Measurements from ENCODE around the gene TPK1.
"Not testable (repeated sequence)": the region's sequence is repeated elsewhere in the genome, so short reads cannot be mapped to it uniquely, and the experiment has no call there.

Gene TPK1

DNA sequence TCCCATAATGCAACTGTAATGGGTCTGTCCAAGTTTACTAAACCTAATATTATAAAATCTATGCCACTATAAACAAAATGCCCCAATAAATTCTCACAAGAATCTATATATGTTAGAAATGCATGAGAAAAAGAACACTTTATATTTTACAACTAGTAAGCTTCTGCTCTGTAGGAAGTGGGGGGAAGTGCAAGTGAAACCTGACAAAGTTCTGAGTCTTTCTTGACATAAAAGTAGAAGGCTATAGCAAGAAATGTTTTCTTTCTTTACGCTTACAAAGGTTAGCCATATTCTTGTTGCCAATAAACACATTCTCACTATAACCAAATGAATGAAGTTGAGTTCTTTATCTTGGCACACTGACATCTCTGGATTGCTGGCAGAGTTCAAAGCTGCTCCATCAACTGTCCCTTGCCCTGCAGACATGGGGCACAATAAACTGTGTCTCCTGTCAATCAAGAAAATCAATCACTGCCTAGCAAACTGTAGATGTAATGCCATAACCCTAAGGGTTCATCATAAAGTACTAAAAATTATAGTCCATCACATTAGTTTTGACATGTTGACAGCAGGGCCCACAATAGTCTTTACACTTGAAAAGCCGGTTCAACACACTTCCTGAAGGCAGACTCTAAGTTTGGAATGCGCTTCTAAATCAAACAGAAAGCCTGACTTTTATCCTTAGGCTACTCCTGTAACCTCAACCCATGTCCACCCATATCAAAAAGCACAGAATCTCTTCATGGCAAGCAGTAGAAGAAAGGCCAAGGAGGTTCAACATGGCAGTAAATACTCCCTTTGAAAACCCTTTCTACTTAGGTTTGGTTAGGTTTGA lies 58.6 kb downstream of the TPK1 start:
- DNase-seq (ENCODE audit: low spot score) = no peak

DNA sequence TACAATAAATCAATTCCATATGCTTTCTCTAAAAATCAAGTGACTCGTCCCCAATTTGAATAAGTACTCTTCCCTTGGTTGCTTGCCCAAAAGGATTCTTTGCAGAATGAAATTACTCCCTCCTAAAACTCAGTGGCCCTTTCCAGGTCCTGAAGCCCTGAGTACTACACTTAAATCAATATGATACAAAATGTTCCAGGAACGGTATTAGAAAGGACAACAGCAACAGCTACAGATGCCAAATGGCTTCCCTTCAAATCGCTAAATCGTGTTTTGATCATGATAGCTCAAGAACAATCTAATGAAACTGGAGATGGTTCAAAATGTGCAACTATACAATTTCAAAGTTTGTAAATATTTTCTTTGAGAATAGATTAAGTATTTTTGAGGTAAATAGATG lies 59.4 kb downstream of the TPK1 start:
- no peak for DNase-seq (ENCODE audit: low spot score)

DNA sequence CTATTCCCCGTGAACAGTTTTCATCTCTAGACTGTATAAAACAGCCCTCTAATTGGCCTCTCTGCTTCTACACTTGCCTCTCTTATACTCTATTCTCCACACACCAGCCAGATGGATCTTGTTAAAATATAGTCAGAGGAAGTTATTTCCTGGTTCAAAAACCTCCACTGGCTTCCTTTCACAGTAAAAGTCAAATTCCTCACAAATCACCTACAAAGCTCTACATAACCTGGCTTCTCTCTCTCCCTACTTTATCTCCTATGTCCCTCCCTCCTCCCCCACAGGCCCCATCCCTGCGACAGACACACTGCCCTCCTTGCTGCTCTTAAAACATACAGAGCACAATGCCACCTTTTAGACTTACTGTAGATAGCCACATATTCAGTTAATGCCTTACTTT lies 60.1 kb downstream of the TPK1 start:
- DNase-seq (ENCODE audit: low spot score) = no peak

DNA sequence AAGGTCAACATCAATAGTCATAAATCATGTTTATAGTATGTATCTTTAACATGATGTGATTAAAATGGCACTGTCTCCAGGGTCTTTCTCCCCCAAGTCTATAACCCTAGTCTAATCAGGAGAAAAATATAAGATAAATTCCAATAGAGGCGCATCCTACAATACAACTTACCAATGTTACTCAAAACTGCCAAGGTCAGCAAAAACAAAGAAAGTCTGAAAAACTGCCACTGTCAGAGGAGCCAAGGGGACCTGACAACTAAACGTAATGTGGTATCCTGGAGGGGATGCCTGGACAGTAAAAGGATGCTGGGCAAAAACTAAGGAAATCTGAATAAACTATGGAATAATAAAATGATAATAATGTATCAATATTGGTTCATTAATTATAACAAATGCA lies 63.9 kb downstream of the TPK1 start:
- DNase-seq (ENCODE audit: low spot score) = no peak

DNA sequence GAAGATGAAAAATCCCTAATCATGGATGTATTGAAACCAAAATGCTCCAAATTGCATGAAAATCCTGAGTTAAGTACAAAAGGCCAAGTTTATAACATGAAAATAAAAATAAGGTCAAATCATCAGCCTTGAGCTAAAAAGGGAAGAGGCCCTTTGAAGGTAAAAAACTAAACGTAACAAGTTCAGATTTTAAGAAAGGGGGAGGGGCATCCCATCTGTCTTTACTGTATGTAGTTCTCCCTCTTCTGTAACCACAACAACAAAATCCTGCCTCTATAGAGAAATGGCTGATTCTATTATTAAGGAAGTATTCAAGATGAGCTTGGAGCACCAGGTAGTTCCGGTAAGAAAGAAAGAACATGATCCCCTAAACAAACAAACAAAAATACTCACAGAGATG lies 64.7 kb downstream of the TPK1 start:
- DNase-seq (ENCODE audit: low spot score) = no peak

DNA sequence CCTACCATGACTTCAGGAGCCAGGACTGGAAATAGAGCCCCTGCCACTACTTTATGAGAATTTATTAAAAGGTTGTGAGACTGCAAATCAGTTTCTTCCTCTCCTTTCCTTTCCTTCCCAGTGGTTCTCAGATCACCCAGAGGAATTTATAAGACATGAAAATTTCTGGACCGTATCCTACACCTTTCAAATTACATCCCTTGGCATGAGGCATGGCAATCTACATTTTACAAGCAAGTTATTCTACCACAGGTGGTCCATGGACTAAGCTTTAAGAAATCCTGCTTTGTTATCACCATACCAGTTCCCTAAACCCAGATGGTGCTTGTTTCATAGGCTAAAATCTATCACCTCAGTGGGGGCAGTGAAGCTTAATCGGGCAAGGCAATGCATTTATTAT lies 66.5 kb downstream of the TPK1 start:
- no peak for DNase-seq (ENCODE audit: low spot score)

DNA sequence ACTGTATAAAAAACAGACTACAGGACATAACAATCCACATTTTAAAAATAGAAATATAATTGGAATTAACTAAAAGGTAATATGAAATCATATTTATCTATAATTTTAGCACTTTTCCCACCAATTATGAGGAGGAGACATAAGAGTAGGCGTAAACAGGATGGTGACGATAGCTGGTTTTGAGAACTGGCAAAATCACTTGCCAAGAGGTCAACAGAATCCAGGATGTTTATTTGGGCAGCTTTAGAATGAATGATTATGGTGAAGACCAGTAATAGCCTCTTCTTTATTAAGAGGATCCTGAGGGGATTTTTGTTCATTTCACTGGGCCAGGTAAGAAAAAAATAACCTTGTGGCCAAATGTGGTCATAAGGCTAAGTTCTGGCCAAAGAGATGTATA lies 67.2 kb downstream of the TPK1 start:
- DNase-seq (ENCODE audit: low spot score) = no peak

DNA sequence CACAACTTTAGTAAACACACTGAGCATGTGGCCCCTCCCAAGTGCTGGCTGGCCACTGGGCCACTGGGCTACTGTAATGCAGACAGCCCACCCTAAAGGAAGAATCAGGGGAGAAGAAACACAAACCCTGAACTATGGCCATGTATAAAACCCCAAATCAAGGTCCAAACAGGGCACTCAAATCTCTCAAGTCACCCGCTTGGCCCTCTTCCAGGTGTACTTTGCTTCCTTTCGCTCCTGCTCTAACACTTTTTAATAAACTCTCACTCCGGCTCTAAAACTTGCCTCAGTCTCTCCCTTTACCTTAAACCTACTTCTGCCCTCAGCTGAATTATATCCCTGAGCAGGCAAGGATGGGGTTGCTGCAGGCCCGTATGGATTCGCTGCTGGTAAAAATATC lies 72.6 kb downstream of the TPK1 start:
- DNase-seq (ENCODE audit: low spot score) = no peak

DNA sequence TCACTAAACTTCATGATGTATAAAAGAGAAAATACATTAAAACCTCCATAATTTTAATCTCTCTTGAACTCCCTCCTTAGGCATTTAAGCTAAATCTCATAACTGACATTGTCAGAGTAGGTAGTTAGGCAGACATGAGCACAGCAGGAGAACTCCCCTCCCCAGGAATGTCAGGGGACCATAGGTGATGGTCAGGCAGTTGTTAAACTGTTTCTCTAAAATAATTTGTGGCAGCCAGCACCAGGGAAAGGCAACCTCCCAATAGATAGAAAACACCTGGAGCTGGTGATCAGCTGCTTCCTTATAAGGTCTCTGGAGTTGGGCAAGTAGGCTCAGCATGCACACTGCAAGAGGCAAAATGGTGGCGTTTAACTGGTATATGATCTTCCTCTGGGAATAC lies 73.0 kb downstream of the TPK1 start:
- DNase-seq (ENCODE audit: low spot score) = no peak

DNA sequence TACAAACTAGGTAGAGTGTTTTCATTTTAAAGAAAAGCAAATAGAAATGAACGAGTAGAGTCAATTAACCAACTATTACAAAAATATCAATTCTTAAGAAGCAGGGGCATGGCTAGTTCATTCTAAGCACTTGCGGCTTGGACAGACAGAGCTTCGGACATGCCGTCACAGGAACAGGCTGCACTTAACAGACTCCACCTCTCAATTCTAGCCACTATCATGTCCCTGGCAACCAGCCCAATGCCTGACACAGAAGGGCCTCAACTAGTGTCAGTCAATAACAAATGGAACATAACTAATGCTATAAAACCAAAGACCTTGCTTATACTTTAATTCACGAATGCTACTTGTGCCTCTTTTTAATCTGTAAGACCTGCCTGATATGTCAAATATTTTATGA lies 74.4 kb downstream of the TPK1 start:
- no peak for DNase-seq (ENCODE audit: low spot score)

DNA sequence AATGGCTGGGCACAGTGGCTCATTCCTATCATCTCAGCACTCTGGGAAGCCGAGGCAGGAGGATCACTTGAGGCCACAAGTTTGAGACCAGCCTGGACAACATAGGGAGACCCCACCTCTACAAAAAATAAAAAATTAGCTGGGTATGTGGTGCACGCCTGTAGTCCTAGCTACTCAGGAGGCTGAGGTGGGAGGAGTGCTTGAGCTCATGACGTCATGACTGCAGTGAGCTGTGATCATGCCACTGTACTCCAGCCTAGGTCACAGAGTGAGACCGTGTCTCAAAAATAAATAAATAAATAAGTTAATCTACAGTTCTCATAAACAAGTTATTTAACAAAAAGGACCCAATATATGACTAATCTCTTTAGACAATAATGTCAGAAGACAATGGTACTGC lies 76.2 kb downstream of the TPK1 start:
- no peak for DNase-seq (ENCODE audit: low spot score)

DNA sequence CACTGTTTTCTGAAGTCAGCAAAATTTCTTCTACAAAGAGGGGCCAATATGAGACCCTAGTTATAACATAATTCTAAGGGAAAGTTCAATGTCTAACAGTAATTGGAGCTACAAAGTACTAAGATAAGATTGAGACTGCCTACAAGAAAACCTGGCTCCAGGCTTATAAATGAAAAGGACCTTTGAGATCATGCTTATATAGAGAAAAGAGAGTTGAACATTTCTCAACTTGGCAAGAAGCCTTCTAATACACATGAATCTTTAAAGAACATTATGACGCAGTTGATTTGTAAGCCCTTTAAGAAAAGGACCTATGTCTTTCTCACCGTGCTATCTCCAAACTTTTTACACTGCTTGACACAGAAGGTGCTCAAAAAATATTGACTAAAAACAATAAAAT lies 87.9 kb downstream of the TPK1 start:
- no peak for DNase-seq (ENCODE audit: low spot score)

DNA sequence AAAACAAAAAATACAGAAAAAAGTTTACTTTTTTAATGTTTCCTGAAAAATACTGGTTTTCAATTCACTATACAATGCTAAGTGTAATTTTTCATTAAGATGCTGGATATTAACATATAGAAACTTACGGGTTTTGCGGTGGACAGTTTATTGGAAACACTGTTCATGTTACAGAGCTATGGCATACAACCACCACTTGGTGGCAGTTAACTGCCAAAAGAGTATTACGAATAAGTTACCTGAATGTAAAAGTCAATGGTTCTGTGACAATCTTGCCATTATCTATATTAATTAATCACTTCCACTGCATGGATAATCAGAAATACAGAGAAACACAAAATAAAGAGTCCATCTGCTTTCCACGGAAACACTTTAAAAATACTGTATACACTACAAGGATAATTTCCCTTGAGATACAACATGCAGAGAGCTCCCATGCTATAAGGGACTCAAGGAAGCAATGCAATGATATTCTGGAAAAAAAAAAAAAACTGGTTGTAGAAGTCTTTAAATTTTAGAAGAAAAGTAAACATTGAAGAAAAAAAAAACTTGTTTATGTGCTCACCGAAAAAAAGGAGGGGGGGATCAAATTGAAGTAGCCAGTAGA lies 97.0 kb downstream of the TPK1 start:
- DNase-seq (ENCODE audit: low spot score) = peak; percentile 2

DNA sequence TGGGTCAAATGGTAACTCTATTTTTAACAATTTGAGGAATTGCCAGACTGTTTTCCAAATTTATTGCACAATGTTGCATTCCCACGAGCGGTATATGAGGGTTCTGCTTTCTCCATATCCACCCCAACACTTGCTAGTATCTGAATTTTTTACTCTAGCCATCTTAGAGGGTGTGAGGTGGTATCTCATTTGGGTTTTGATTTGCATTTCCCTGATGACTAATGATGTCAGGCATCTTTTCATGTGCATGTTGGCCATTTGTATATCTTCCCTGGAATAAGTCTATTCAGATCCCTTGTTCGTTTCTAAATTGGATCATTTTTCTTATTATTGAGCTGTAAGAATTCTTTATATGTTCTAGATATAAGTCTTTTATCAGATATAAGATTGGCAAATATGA lies 97.7 kb downstream of the TPK1 start:
- no peak for DNase-seq (ENCODE audit: low spot score)

DNA sequence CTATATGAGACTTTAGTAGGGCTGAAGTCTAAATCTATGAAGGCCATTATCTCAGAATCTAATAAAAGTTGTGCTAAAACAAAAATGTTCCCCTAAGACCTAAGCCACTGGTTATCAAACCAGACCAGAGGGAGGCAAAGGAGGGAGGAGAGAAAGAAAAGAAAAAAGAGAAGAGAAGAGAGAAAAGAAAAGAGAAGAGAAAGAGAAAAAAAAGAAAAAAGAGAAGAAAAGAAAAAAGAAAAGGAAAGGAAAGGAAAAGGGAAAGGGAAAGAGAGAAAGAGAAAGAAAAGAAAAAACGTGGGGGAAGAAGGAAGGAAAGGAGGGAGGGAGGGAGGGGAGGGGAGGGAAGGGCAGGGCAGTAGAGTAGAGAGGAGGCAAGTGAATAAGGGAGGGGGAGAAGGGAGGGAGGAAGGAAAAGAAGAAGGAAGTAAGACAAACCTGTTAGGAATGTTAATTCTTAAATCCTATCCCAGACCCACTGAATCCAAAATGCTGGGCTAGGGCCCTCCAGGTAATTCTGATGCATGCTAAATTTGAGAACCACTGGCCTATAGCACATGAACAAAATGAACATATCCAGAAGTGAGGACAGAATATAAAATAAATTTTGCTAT lies 98.9 kb downstream of the TPK1 start:
- no peak for DNase-seq (ENCODE audit: low spot score)

DNA sequence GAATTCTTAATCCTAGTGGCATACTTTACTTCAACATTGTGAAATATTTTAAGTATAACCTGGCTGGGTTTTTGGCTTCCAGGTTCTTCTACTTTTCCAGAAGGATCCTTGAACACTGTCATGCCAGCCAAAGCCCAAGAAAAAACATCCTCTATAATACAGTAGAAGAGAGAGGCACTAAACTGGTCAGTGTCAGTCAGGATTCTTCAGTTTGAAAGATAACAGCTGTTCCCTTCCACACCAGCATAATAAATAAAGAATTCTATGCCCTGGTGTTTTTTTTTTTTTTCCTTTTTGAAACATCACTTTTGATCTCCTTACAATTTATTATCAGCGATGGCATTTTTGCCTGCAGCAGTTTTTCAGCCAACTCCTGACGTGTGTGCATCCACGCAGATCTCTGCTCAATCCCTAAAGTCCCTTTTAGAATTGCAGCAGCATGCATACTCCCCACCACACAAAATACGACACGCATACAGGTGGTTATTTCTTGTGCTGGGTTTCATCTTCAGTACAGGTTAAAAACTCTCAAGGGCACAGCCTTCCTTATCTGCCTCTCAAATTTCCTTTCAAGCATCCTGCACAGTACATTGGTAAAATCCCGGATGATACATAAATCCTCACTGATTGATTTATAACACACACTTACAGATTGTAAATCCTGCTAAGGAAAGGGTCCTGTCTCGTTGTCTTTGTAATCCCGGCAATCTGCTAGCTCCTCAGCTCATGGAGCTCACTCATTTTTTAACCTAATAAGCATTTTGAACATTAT lies 100.2 kb downstream of the TPK1 start:
- DNase-seq (ENCODE audit: low spot score) = no peak

DNA sequence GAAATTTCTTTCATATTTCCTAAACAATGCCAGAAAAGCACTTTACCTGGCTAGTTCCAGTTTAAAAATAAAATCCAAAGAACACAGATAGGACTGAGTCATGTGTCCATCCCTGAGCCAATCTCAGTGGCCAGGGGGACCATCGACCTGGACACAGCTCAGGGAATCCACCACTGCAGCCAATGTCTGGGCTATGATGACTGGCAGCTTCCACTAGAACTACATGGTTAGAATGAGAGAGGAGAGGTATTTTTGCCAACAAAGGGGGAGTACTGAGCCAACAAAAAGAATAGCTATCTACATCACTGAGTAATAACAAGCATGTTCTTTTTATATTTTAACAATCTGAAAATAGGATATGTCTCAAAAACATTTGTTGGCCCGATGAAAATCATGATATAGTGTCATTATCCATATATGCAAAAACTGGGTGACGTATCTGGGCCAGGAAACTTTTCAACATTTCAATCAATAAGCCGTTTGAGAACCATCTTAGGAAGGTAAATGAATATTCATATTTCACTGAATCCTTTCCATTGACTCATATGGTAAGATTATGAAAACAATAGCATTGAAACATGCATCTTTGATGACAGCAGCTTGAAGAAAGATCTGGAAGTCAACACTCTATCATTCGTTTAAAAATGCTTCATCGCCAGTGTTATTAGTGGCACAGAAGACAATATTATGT lies 104.0 kb downstream of the TPK1 start:
- DNase-seq (ENCODE audit: low spot score) = no peak

DNA sequence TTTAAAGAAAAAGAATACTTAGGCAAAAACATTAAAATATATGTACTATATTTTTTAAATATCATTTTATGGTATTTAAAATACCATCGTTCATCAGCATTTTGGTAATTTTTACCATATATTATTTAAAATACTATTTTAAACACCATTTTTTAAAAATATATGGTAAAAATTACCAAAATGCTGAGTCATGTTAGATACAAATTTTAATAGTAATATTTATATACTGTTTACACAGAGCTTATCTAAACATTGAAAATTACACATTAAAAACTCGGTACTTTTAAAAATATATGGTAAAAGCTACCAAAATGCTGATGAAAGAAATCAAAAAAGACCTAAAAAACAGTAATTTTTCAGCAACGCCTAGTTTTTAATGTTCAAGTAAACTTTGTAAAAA lies 105.6 kb downstream of the TPK1 start:
- no peak for DNase-seq (ENCODE audit: low spot score)

DNA sequence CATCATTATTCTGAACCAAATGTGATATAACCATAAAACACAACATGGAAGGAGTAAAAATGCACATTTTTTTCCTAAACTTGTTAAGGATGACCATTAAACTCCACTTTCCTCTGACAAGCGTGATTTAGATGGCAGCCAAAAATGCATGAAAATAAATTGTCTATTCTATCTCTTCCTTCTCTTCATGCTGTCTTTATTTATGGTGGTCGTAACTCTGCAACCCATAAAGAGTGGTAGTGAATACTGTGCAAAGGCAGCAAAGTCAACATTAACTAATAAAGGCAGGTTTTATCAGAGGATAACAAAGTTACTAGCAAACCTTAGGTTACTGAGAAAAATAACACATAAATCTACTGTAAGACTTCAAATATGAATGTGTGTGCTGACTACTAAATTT lies 106.6 kb downstream of the TPK1 start:
- no peak for DNase-seq (ENCODE audit: low spot score)

DNA sequence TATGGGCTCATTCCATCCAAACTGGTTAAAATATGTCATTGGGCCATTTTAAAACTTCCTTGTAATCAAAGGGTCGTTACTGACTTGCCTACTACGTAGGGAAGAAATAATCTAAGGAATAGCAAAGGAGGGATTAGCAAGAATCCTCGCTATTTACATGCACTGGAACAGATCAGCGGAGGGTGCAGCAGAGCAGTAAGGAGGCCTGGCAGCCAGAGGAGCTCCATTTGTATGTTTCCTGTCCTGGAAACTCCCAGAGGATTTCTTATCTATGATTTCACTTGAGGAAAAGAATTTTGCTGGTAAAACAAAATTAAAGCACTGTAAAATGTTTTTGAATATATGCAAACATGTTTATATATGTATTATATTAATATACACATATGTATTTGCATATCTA lies 107.3 kb downstream of the TPK1 start:
- DNase-seq (ENCODE audit: low spot score) = no peak

DNA sequence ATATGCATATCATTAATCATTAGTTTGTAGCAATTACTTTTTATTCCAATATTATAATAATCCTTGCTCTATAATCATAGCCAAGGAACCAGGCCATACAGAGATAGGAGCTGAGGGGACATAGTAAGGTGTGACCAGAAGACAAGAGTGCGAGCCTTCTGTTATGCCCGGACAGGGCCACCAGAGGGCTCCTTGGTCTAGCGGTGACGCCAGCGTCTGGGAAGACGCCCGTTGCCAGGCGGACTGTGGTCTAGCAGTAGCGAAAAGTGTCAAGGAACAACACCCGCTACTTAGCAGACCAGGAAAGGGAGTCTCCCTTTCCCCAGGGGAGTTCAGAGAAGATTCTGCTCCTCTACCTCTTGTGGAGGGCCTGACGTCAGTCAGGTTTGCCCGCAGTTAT lies 109.0 kb downstream of the TPK1 start:
- DNase-seq (ENCODE audit: low spot score) = not testable (repeated sequence)

DNA sequence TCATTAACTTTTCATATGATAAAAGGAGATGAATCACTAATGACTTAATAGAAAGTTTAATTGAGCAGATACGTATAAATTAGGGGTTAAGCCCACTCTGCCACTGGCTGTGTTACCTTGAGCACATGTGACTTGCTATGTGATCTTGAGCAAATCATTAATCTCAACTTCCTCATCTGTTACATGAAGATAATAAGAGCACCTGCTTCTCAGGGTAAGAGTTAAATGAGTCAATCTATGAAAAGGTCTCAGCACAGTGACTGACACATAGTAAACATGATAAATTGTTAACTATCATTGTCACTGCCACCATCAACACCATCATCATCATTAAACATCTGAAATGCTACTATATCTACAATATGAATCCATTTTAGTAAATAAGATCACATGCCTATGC lies 110.8 kb downstream of the TPK1 start:
- no peak for DNase-seq (ENCODE audit: low spot score)
